ENCODE results near the gene ARPC5L. TPM values are rescaled to one million over a fixed set of nuclear protein-coding genes. Genes with fewer than 3 reads are reported as not detected.
A peak's percentile ranks its signal among the peaks of the same experiment; 100 is the strongest.

Gene ARPC5L
- total and polyA plus RNA-seq, 2 of the 8 experiments (the other 6 are each of a cell fraction or from before 2014, with no cell fraction given), result 34.1 to 50.6 TPM

DNA sequence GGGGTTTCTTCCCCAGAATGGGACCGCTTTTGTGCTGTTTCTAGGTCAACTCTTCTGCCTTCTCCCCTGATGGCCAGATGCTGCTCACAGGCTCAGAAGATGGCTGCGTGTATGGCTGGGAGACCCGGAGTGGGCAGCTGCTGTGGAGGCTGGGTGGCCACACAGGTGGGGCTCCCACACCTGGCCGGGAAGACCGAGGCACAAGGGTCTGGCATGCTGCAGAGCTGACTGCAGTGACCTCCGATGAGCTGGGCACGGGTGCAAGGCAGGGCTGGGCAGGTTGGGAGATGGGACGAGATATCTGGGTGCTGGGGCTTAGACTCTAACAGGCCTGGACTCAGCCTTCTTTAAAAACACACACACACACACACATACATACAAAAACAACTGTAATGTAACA lies 7.8 kb upstream of the ARPC5L start:
- H2AK5ac ChIP-seq (ENCODE audit: low read depth, low read length), result no peak overlapping the region
- peak overlapping the region; percentile 46; the same call in 1 of the 2 replicates for H2BK15ac ChIP-seq (ENCODE audit: low read length)
- H2BK5ac ChIP-seq (ENCODE audit: low read depth, low read length), result no peak overlapping the region
- TF ChIP-seq TEAD4 (IDR thresholded peaks at IDR 0.05; ENCODE audit: low read depth, low read length) (no peak), CTBP2 (IDR thresholded peaks at IDR 0.05; ENCODE audit: borderline replicate concordance, insufficient read depth, insufficient read length, low read length) (no peak)
- TF ChIP-seq, protein P1, sequence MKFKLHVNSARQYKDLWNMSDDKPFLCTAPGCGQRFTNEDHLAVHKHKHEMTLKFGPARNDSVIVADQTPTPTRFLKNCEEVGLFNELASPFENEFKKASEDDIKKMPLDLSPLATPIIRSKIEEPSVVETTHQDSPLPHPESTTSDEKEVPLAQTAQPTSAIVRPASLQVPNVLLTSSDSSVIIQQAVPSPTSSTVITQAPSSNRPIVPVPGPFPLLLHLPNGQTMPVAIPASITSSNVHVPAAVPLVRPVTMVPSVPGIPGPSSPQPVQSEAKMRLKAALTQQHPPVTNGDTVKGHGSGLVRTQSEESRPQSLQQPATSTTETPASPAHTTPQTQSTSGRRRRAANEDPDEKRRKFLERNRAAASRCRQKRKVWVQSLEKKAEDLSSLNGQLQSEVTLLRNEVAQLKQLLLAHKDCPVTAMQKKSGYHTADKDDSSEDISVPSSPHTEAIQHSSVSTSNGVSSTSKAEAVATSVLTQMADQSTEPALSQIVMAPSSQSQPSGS (IDR thresholded peaks at IDR 0.05; ENCODE audit: low read length), result no peak
- peaks cover 21 to 28% of the 10 kb centered on the region in 2 experiments for H4K20me1 ChIP-seq (replicated peaks in 1 of 2; ENCODE audit: control insufficient read depth in 1 of 2, insufficient read depth in 2 of 2, low read length in 2 of 2)
- no peak overlapping the region for H2AFZ ChIP-seq (ENCODE audit: low read length)
- H3K27me3 ChIP-seq (replicated peaks in 1 of 4; ENCODE audit: control insufficient read depth in 3 of 4, extremely low read depth in 1 of 4, insufficient read depth in 3 of 4, low read length in 3 of 4), result no peaks in the 10 kb centered on the region
- no peak overlapping the region for H2BK12ac ChIP-seq (ENCODE audit: low read depth, low read length)
- H4K91ac ChIP-seq (replicated peaks; ENCODE audit: insufficient read length, low read length), result no peak overlapping the region
- H2BK120ac ChIP-seq (replicated peaks; ENCODE audit: low read depth, low read length), result no peak overlapping the region
- no peak overlapping the region for H3K56ac ChIP-seq (replicated peaks; ENCODE audit: insufficient read length, low read depth, low read length)
- H3K23me2 ChIP-seq (ENCODE audit: low read depth, low read length), result no peaks in the 10 kb centered on the region; the same call in 1 of the 2 replicates
- 86% methylated on average over 8 of the region's 8 CpGs; no CpG with 5 or more reads in 1 of the 2 experiments for WGBS, 2 experiments (ENCODE audit: extremely low coverage in 1 of 2, insufficient coverage in 1 of 2, insufficient read length in 1 of 2, insufficient replicate concordance in 2 of 2, low coverage in 1 of 2, low lambda C conversion rate in 2 of 2, missing lambda C conversion rate in 1 of 2)
- H3K4me3 ChIP-seq (ENCODE audit: extremely low read depth in 1 of 4, insufficient read depth in 2 of 4, low read depth in 3 of 4, low read length in 4 of 4), result no peak overlapping the region
- peaks cover 0 to 7% of the 10 kb centered on the region in 2 experiments; a peak in 2 of 4 replicates for H3K79me2 ChIP-seq (ENCODE audit: control insufficient read depth in 1 of 2, insufficient read depth in 2 of 2, low read length in 2 of 2)
- H3K4me2 ChIP-seq (ENCODE audit: insufficient read depth in 1 of 2, low read depth in 2 of 2, low read length in 2 of 2), result no peak overlapping the region
- FAIRE-seq, result no peak
- no peak overlapping the region for H3K14ac ChIP-seq (ENCODE audit: insufficient read length)
- no peak overlapping the region for H3K9ac ChIP-seq (replicated peaks in 1 of 4; ENCODE audit: extremely low read depth in 1 of 4, low read depth in 3 of 4, low read length in 3 of 4)
- H3K27ac ChIP-seq (ENCODE audit: low read depth, low read length), result no peak overlapping the region
- H3K23ac ChIP-seq (ENCODE audit: insufficient read length), result no peak overlapping the region
- H3K9me3 ChIP-seq (ENCODE audit: insufficient read depth in 2 of 2, low read depth in 1 of 2, low read length in 1 of 2), result no peaks in the 10 kb centered on the region
- POLR2A ChIA-PET (ENCODE audit: partially characterized antibody), result interaction anchor here (0.6 to 25.5 kb wide), 9 partner anchors 7 to 325 kb away, joined by 3 to 573 read pairs (median 3); partner anchors contain the start of genes ARPC5L, NR6A1, OLFML2A and RPL35
- no peak overlapping the region for H3K4ac ChIP-seq (replicated peaks; ENCODE audit: insufficient read length, low read depth, low read length)
- CTCF ChIA-PET (ENCODE audit: partially characterized antibody), result interaction anchor here (0.6 to 42.1 kb wide), 32 partner anchors 8 to 407 kb away, joined by 3 to 1529 read pairs (median 8); partner anchors contain the start of genes ARPC5L, GAPVD1, NR6A1 and OLFML2A
- no peaks in the 10 kb centered on the region; the same call in none of the 2 replicates for H3K79me1 ChIP-seq (ENCODE audit: low read depth, low read length)
- H3K4me1 ChIP-seq (replicated peaks in 1 of 4; ENCODE audit: control insufficient read depth in 3 of 4, insufficient read depth in 4 of 4, low read length in 3 of 4), result 0 out of 7 replicates have a peak, but pooled peaks cover 0 to 3% (median under 1%) of the 10 kb centered on the region in 4 experiments
- H3K36me3 ChIP-seq (ENCODE audit: control insufficient read depth in 2 of 4, insufficient read depth in 4 of 4, low read length in 3 of 4), result peaks cover 21 to 26% (median 22%) of the 10 kb centered on the region in 4 experiments
- no peak overlapping the region for H4K5ac ChIP-seq (ENCODE audit: insufficient read length, low read depth, low read length)
- no peak overlapping the region for H3K18ac ChIP-seq (ENCODE audit: extremely low read depth, low read length)
- H4K8ac ChIP-seq (ENCODE audit: extremely low read depth, insufficient read depth, low read length), result no peak overlapping the region
- DNase-seq (ENCODE audit: low read depth in 1 of 2, low spot score in 2 of 2), result no peak
- no peak overlapping the region for H2BK20ac ChIP-seq (ENCODE audit: low read length)

All from H1 (cell line).